ENCODE data around the gene KRT73. TPM values are rescaled to one million over a fixed set of nuclear protein-coding genes. Genes with fewer than 3 reads are reported as not detected.
"Not testable (repeated sequence)": the region's sequence is repeated elsewhere in the genome, so short reads cannot be mapped to it uniquely, and the experiment has no call there.

KRT73 gene
- total and polyA plus RNA-seq, 3 experiments from 2014 or later = 0.13 to 0.24 TPM; not detected in 1

DNA sequence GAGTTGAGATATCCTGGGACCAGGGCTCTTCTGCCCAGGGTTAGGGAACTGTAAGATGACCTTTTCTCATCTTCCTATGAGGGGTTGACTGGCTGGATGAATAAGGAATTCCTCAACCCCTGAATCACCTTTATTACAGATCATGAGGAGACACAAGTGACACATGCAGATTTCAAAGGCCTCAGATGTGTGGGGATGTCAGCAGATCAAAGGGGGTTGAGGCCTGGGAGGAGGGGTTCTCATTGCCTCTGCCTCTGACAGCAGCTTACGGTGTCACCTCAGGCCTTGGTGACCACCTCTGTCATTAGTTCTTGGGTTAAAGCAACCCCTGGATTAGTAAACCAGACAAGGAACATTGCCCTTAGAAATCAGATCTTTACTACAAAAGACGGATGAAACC lies 15.0 kb downstream of the KRT73 start:
- peak in 1 of 5 donors; percentile 69 for DNase-seq
- Histone ChIP-seq H3K9me3 (ENCODE audit: low read length) (no peaks in the 10 kb centered on the region), H3K27ac (ENCODE audit: low read depth, low read length) (no peak overlapping the region), H3K36me3 (ENCODE audit: insufficient read depth, low read length) (no peaks in the 10 kb centered on the region), H3K4me1 (ENCODE audit: insufficient read depth, low read length) (peaks cover 63% of the 10 kb centered on the region), H3K27me3 (ENCODE audit: insufficient read depth, low read length, poor library complexity, severe bottlenecking) (no peaks in the 10 kb centered on the region), H3K4me3 (ENCODE audit: low read length) (no peak overlapping the region)
- ChIA-PET CTCF (no interaction called here), POLR2A (no interaction called here)
- Mint-ChIP-seq H3K9me3 (no peaks in the 10 kb centered on the region), H3K27me3 (peaks cover 31 to 36% of the 10 kb centered on the region in 2 donors), H3K4me1 (peaks cover 12 to 26% (median 23%) of the 10 kb centered on the region in 3 donors), H3K36me3 (peaks cover 0 to 4% (median 0%) of the 10 kb centered on the region in 3 donors), H3K27ac (peak overlapping the region in 3 of 8 donors; percentile 2 to 61 (median 28)), H3K4me3 (no peak overlapping the region)

DNA sequence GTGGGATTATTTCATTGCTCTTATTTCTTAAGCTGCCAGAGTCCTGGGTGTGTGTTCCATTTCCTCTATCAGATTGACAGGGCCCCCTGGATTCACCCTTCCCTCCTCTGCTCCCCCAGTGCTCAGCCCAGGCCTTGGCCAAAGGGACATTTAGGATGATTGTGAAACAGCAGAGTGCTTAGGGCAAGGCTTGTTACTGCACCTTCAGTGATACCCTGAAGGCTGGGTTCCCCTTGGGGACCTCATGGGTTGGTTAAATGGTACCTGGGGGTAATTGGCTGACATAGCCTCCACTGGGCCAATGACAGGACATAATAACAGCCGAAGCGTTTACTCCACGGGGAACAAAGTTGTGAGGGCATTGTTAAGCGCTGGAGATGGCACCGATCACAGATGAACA lies 15.8 kb downstream of the KRT73 start:
- CTCF ChIA-PET = no interaction called here
- Histone ChIP-seq H3K4me3 (ENCODE audit: low read length) (no peak overlapping the region), H3K27me3 (ENCODE audit: insufficient read depth, low read length, poor library complexity, severe bottlenecking) (no peaks in the 10 kb centered on the region), H3K9me3 (ENCODE audit: low read length) (no peaks in the 10 kb centered on the region), H3K36me3 (ENCODE audit: insufficient read depth, low read length) (no peaks in the 10 kb centered on the region), H3K4me1 (ENCODE audit: insufficient read depth, low read length) (peaks cover 56% of the 10 kb centered on the region), H3K27ac (ENCODE audit: low read depth, low read length) (no peak overlapping the region)
- H3K36me3 Mint-ChIP-seq = peaks cover 0 to 4% (median 0%) of the 10 kb centered on the region in 3 donors
- POLR2A ChIA-PET = no interaction called here
- H3K27me3 Mint-ChIP-seq = peaks cover 31 to 41% of the 10 kb centered on the region in 2 donors
- DNase-seq = no peak
- H3K9me3 Mint-ChIP-seq = no peaks in the 10 kb centered on the region
- H3K4me3 Mint-ChIP-seq = no peak overlapping the region
- peaks cover 8 to 21% (median 15%) of the 10 kb centered on the region in 3 donors for H3K4me1 Mint-ChIP-seq
- H3K27ac Mint-ChIP-seq = peak overlapping the region in 1 of 8 donors; percentile 63

DNA sequence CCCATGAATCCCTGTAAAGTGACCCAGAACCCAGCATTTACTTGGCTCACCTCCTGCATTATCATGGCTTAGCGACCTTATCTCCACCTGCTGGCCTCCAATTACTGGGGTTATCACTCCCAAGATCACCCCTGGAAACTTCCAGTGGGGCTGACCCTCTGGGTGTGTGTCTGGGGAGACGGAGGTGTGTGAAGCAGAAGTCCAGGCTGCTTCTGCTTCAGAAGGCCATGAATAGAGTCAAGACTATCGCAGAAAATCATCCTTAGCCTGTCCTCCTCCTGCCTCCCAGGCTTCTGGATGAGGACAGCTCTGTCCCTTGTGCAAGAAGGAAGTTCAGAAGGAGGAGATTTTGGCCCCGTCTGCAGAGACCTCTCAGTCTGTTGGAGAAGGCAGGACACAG lies 16.7 kb downstream of the KRT73 start:
- peaks cover 8 to 18% (median 11%) of the 10 kb centered on the region in 3 donors for H3K4me1 Mint-ChIP-seq
- Histone ChIP-seq H3K9me3 (ENCODE audit: low read length) (no peaks in the 10 kb centered on the region), H3K36me3 (ENCODE audit: insufficient read depth, low read length) (no peaks in the 10 kb centered on the region), H3K4me3 (ENCODE audit: low read length) (no peak overlapping the region), H3K27me3 (ENCODE audit: insufficient read depth, low read length, poor library complexity, severe bottlenecking) (no peaks in the 10 kb centered on the region), H3K4me1 (ENCODE audit: insufficient read depth, low read length) (peaks cover 47% of the 10 kb centered on the region), H3K27ac (ENCODE audit: low read depth, low read length) (no peak overlapping the region)
- no peak for DNase-seq
- H3K27ac Mint-ChIP-seq = no peak overlapping the region
- peaks cover 0 to 4% (median 0%) of the 10 kb centered on the region in 3 donors for H3K36me3 Mint-ChIP-seq
- H3K9me3 Mint-ChIP-seq = no peaks in the 10 kb centered on the region
- ChIA-PET POLR2A (no interaction called here), CTCF (no interaction called here)
- H3K27me3 Mint-ChIP-seq = peaks cover 31 to 41% of the 10 kb centered on the region in 2 donors
- no peak overlapping the region for H3K4me3 Mint-ChIP-seq

DNA sequence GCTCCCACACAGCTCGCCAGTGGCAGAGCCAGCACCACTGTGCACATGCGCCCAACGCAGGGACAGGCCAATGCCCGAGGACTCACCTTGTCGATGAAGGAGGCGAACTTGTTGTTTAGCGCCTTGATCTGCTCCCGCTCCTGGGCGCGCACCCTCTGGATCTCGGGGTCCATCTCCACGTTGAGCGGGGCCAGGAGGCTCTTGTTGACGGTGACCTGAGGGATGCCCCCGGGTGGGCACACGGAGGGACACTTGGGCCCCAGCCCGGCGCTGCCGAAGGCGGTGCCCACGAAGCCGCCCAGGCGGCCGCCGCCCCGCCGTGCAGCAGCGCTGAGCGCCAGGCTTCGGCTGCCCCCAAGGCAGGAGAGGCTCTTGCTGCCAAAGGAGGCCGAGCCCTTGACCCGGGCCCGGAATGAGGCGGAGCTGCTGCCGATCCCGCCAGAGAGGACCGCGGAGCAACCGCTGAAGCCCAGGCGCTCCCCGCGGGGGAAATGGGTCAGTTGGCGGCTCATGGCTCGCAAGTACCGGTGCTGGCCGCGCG lies 17.3 kb downstream of the KRT73 start, which contains the start of gene KRT72:
Gene KRT72 (minus strand): TSS at position 523 of the 541 bp plus-strand sequence. CDS start 11 bp downstream, at position 512.
- peaks cover 0 to 4% (median 0%) of the 10 kb centered on the region in 3 donors for H3K36me3 Mint-ChIP-seq
- H3K27ac Mint-ChIP-seq = no peak within 1 kb of the TSS
- DNase-seq = no peak
- Histone ChIP-seq H3K27ac (ENCODE audit: low read depth, low read length) (no peak within 1 kb of the TSS), H3K4me3 (ENCODE audit: low read length) (no peak within 1 kb of the TSS), H3K4me1 (ENCODE audit: insufficient read depth, low read length) (peaks cover 41% of the 10 kb centered on the region), H3K27me3 (ENCODE audit: insufficient read depth, low read length, poor library complexity, severe bottlenecking) (no peaks in the 10 kb centered on the region), H3K9me3 (ENCODE audit: low read length) (no peaks in the 10 kb centered on the region), H3K36me3 (ENCODE audit: insufficient read depth, low read length) (no peaks in the 10 kb centered on the region)
- no peak within 1 kb of the TSS for H3K4me3 Mint-ChIP-seq
- no peaks in the 10 kb centered on the region for H3K9me3 Mint-ChIP-seq
- CTCF ChIA-PET = interaction anchor here (0.5 kb wide), 1 partner anchor 622 kb away, joined by 3 read pairs; no protein-coding TSS in a partner anchor
- peaks cover 8 to 18% (median 11%) of the 10 kb centered on the region in 3 donors for H3K4me1 Mint-ChIP-seq
- peaks cover 31 to 41% of the 10 kb centered on the region in 2 donors for H3K27me3 Mint-ChIP-seq
- POLR2A ChIA-PET = no interaction called here

DNA sequence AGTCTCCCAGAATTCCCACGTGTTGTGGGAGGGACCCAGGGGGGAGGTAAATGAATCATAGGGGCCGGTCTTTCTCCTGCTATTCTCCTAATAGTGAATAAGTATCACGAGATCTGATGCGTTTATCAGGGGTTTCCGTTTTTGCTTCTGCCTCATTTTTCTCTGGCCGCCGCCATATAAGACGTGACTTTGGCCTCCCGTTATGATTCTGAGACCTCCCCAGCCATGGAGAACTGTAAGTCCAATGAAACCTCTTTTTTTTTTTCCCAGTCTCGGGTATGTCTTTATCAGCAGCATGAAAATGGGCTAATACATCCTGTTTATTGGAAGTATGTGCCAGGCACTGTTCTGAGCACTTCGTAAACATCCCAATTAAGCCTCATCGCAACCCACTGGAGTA lies 17.9 kb downstream of the KRT73 start:
- no peak overlapping the region for H3K4me3 Mint-ChIP-seq
- DNase-seq = no peak
- H3K9me3 Mint-ChIP-seq = no peaks in the 10 kb centered on the region
- H3K36me3 Mint-ChIP-seq = peaks cover 0 to 4% (median 0%) of the 10 kb centered on the region in 3 donors
- Histone ChIP-seq H3K36me3 (ENCODE audit: insufficient read depth, low read length) (no peaks in the 10 kb centered on the region), H3K4me1 (ENCODE audit: insufficient read depth, low read length) (peaks cover 35% of the 10 kb centered on the region), H3K27ac (ENCODE audit: low read depth, low read length) (no peak overlapping the region), H3K27me3 (ENCODE audit: insufficient read depth, low read length, poor library complexity, severe bottlenecking) (no peaks in the 10 kb centered on the region), H3K4me3 (ENCODE audit: low read length) (no peak overlapping the region), H3K9me3 (ENCODE audit: low read length) (no peaks in the 10 kb centered on the region)
- H3K27me3 Mint-ChIP-seq = peaks cover 31 to 37% of the 10 kb centered on the region in 2 donors
- ChIA-PET POLR2A (no interaction called here), CTCF (interaction anchor here (0.5 to 1.4 kb wide), 2 partner anchors 279 to 621 kb away, joined by 3 read pairs; no protein-coding TSS in a partner anchor)
- peaks cover 6 to 13% (median 8%) of the 10 kb centered on the region in 3 donors for H3K4me1 Mint-ChIP-seq
- H3K27ac Mint-ChIP-seq = no peak overlapping the region

DNA sequence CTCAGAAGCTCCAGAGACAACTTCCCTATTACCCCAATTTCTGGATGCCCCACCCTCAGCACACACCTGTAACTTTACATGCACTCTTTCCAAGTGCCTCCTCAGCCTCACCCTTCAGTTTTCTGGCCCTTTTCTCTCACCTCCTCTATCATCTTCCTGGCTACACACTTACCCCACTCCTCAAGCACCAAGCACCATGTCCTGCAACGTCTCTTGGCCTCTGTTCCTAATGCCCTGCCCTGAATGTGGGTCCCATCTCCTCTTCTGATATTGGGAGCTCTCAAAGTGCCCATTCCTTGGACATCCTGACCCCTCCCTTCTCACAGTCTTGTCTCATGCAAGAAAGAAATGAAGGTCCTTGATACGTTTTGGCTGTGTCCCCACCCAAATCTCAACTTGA lies 18.3 kb downstream of the KRT73 start:
- no peaks in the 10 kb centered on the region for H3K9me3 ChIP-seq (ENCODE audit: low read length)
- peak in 1 of 5 donors; percentile 12 for DNase-seq
- peaks cover 32% of the 10 kb centered on the region for H3K4me1 ChIP-seq (ENCODE audit: insufficient read depth, low read length)
- peaks cover 2 to 11% (median 5%) of the 10 kb centered on the region in 3 donors for H3K4me1 Mint-ChIP-seq
- no peak overlapping the region for H3K4me3 Mint-ChIP-seq
- H3K27me3 Mint-ChIP-seq = peaks cover 31 to 37% of the 10 kb centered on the region in 2 donors
- POLR2A ChIA-PET = no interaction called here
- no peak overlapping the region for H3K27ac ChIP-seq (ENCODE audit: low read depth, low read length)
- no peaks in the 10 kb centered on the region for H3K27me3 ChIP-seq (ENCODE audit: insufficient read depth, low read length, poor library complexity, severe bottlenecking)
- CTCF ChIA-PET = interaction anchor here (0.8 to 1.4 kb wide), 2 partner anchors 14 to 280 kb away, joined by 3 read pairs; no protein-coding TSS in a partner anchor
- H3K27ac Mint-ChIP-seq = peak overlapping the region in 2 of 8 donors; percentile 1 to 14
- H3K36me3 Mint-ChIP-seq = peaks cover 0 to 4% (median 0%) of the 10 kb centered on the region in 3 donors
- H3K4me3 ChIP-seq (ENCODE audit: low read length) = no peak overlapping the region
- H3K9me3 Mint-ChIP-seq = no peaks in the 10 kb centered on the region
- H3K36me3 ChIP-seq (ENCODE audit: insufficient read depth, low read length) = no peaks in the 10 kb centered on the region

DNA sequence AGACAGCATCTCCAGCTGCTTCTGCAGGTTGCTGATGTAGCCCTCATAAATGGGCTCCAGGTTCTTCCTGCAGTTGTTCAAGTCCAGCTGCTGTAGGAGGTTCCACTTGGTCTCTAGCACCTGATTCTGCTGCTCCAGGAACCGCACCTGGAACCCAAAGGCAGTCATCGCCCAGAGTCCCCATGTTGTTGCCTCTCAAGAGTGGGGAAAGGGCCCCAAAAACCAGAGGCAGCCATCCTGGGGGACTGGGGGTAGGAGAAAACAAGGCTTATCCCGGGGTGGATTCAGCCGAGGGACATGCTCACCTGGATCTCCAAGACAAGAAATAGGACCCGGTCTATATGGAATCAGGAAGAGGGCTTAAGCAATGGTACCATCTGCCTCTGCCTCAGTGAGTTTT lies 19.4 kb downstream of the KRT73 start:
- H3K9me3 ChIP-seq (ENCODE audit: low read length) = no peaks in the 10 kb centered on the region
- peaks cover 0 to 5% (median 3%) of the 10 kb centered on the region in 3 donors for H3K4me1 Mint-ChIP-seq
- DNase-seq = no peak
- no peak overlapping the region for H3K27ac Mint-ChIP-seq
- ChIA-PET CTCF (interaction anchor here (0.8 kb wide), 1 partner anchor 13 kb away, joined by 3 read pairs; no protein-coding TSS in a partner anchor), POLR2A (no interaction called here)
- no peak overlapping the region for H3K27ac ChIP-seq (ENCODE audit: low read depth, low read length)
- H3K36me3 ChIP-seq (ENCODE audit: insufficient read depth, low read length) = no peaks in the 10 kb centered on the region
- peaks cover 0 to 3% (median 0%) of the 10 kb centered on the region in 3 donors for H3K36me3 Mint-ChIP-seq
- peaks cover 24% of the 10 kb centered on the region for H3K4me1 ChIP-seq (ENCODE audit: insufficient read depth, low read length)
- H3K9me3 Mint-ChIP-seq = no peaks in the 10 kb centered on the region
- no peak overlapping the region for H3K4me3 Mint-ChIP-seq
- no peaks in the 10 kb centered on the region for H3K27me3 ChIP-seq (ENCODE audit: insufficient read depth, low read length, poor library complexity, severe bottlenecking)
- H3K4me3 ChIP-seq (ENCODE audit: low read length) = no peak overlapping the region
- H3K27me3 Mint-ChIP-seq = peaks cover 31 to 40% of the 10 kb centered on the region in 2 donors

DNA sequence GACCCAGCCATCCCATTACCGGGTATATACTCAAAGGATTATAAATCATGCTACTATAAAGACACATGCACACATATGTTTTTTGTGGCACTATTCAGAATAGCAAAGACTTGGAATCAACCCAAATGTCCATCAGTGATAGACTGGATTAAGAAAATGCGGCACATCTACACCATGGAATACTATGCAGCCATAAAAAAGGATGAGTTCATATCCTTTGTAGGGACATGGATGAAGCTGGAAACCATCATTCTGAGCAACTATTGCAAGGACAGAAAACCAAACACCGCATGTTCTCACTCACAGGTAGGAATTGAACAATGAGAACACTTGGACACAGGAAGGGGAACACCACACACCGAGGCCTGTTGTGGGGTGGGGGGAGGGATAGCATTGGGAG lies 24.1 kb downstream of the KRT73 start:
- H3K4me3 Mint-ChIP-seq; DNase-seq; H3K4me1 Mint-ChIP-seq; CTCF ChIA-PET; H3K4me1 ChIP-seq (ENCODE audit: insufficient read depth, low read length); H3K9me3 ChIP-seq (ENCODE audit: low read length); H3K9me3 Mint-ChIP-seq; H3K27ac Mint-ChIP-seq; H3K27me3 ChIP-seq (ENCODE audit: insufficient read depth, low read length, poor library complexity, severe bottlenecking); H3K36me3 Mint-ChIP-seq; POLR2A ChIA-PET; H3K4me3 ChIP-seq (ENCODE audit: low read length); H3K27ac ChIP-seq (ENCODE audit: low read depth, low read length); H3K36me3 ChIP-seq (ENCODE audit: insufficient read depth, low read length): not testable (repeated sequence)
- peaks cover 11 to 32% of the 10 kb centered on the region in 2 donors for H3K27me3 Mint-ChIP-seq

Data from CD8-positive, alpha-beta memory T cell (primary cell).